Measurements from ENCODE around the gene SPATA46. TPM values are rescaled to one million over a fixed set of nuclear protein-coding genes. Genes with fewer than 3 reads are reported as not detected.
A peak's percentile ranks its signal among the peaks of the same experiment; 100 is the strongest.

SPATA46 gene
- total and polyA plus RNA-seq, 9 of the 15 experiments (the other 6 are each of a cell fraction or from before 2014, with no cell fraction given) = 0.04 to 0.11 TPM; not detected in 7

DNA sequence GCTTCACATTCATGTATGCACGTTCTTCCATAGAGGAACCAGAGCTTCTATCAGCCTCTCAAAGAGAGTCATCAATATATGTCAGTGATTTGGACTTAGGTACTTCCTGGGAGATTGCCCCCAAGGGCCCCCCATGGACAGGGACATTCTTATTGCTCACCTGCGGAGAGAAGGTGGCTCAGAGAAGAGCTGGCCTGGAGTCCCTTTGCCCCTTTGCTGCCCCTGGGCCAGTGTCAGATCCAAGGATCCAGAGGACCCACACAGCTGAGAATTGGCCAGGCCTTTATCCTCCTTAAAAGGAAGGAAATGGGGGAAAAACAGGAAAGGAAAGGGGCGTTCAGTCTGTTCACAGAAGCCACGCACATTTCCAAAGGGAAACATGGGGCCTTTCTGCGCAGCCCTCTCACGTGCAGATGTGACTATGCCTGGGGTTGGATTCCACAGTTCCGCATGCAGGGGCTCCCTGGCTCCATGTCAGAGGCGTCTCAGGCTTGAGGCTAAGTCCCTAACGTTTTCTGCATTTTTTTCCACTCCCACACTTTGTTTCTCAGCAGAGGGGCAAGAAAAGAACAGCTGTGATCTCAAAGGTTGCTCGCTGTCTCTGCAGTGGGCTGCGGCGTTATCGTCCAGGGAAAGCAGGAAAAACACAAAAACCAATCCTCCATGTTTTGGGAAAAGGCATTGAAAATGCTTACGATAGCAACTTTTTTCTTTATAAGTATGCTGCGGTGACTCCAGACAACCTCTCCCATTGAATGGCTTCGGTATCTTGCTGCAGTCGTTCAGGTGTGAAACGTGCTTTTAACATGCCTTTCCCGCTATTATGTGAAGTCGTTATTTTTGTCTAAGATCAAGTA lies 10.8 kb upstream of the SPATA46 start (continued):
- TF ChIP-seq, protein P1, sequence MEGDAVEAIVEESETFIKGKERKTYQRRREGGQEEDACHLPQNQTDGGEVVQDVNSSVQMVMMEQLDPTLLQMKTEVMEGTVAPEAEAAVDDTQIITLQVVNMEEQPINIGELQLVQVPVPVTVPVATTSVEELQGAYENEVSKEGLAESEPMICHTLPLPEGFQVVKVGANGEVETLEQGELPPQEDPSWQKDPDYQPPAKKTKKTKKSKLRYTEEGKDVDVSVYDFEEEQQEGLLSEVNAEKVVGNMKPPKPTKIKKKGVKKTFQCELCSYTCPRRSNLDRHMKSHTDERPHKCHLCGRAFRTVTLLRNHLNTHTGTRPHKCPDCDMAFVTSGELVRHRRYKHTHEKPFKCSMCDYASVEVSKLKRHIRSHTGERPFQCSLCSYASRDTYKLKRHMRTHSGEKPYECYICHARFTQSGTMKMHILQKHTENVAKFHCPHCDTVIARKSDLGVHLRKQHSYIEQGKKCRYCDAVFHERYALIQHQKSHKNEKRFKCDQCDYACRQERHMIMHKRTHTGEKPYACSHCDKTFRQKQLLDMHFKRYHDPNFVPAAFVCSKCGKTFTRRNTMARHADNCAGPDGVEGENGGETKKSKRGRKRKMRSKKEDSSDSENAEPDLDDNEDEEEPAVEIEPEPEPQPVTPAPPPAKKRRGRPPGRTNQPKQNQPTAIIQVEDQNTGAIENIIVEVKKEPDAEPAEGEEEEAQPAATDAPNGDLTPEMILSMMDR (IDR thresholded peaks at IDR 0.05 in 2 of 3, conservative IDR thresholded peaks at IDR 0.05 in 1 of 3; ENCODE audit: insufficient read depth in 2 of 3, low read depth in 1 of 3, low read length in 3 of 3) = no peak
- TF ChIP-seq, protein P2, sequence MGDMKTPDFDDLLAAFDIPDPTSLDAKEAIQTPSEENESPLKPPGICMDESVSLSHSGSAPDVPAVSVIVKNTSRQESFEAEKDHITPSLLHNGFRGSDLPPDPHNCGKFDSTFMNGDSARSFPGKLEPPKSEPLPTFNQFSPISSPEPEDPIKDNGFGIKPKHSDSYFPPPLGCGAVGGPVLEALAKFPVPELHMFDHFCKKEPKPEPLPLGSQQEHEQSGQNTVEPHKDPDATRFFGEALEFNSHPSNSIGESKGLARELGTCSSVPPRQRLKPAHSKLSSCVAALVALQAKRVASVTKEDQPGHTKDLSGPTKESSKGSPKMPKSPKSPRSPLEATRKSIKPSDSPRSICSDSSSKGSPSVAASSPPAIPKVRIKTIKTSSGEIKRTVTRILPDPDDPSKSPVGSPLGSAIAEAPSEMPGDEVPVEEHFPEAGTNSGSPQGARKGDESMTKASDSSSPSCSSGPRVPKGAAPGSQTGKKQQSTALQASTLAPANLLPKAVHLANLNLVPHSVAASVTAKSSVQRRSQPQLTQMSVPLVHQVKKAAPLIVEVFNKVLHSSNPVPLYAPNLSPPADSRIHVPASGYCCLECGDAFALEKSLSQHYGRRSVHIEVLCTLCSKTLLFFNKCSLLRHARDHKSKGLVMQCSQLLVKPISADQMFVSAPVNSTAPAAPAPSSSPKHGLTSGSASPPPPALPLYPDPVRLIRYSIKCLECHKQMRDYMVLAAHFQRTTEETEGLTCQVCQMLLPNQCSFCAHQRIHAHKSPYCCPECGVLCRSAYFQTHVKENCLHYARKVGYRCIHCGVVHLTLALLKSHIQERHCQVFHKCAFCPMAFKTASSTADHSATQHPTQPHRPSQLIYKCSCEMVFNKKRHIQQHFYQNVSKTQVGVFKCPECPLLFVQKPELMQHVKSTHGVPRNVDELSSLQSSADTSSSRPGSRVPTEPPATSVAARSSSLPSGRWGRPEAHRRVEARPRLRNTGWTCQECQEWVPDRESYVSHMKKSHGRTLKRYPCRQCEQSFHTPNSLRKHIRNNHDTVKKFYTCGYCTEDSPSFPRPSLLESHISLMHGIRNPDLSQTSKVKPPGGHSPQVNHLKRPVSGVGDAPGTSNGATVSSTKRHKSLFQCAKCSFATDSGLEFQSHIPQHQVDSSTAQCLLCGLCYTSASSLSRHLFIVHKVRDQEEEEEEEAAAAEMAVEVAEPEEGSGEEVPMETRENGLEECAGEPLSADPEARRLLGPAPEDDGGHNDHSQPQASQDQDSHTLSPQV (IDR thresholded peaks at IDR 0.05) = peak; percentile 62
- TF ChIP-seq CBFA2T2 (conservative IDR thresholded peaks at IDR 0.05) = no peak
- TF ChIP-seq BRD9 (IDR thresholded peaks at IDR 0.05; ENCODE audit: low read depth, partially characterized antibody) = no peak
- no peak for TF ChIP-seq TOE1 (IDR thresholded peaks at IDR 0.05; ENCODE audit: borderline replicate concordance)
- no peak for TF ChIP-seq TOE1 (CRISPR knock-in tag; IDR thresholded peaks at IDR 0.05; ENCODE audit: borderline replicate concordance, low read depth)
- no peak for TF ChIP-seq KLF13 (tag; IDR thresholded peaks at IDR 0.05; ENCODE audit: borderline replicate concordance, low read depth)
- TF ChIP-seq GABPB1 (CRISPR knock-in tag; IDR thresholded peaks at IDR 0.05) = 0 out of 2 replicates have a peak, but pooled peaks have one; percentile 40
- TF ChIP-seq HNRNPLL (IDR thresholded peaks at IDR 0.05; ENCODE audit: low read depth, low read length, poor library complexity, severe bottlenecking) = no peak
- TF ChIP-seq SRSF9 (IDR thresholded peaks at IDR 0.05; ENCODE audit: borderline replicate concordance, low read depth, low read length) = no peak
- TF ChIP-seq MBD2 (IDR thresholded peaks at IDR 0.05; ENCODE audit: borderline replicate concordance, low read depth) = 0 out of 2 replicates have a peak, but pooled peaks have one; percentile 1
- TF ChIP-seq L3MBTL2 (IDR thresholded peaks at IDR 0.05) = peak; percentile 61
- TF ChIP-seq ELF2 (CRISPR knock-in tag; IDR thresholded peaks at IDR 0.05) = no peak
- no peak for TF ChIP-seq SREBF1 (IDR thresholded peaks at IDR 0.05; ENCODE audit: borderline replicate concordance, low read depth, low read length)
